GM12873 (cell line): Measurements from ENCODE around the gene PPP3CB.

Experiments used
- CTCF ChIP-seq: IDR thresholded peaks from 2 replicates; pipeline ENCODE4 v1.5.1; 2012; ENCODE audit warnings: low read depth, mild to moderate bottlenecking, moderate library complexity, low read length, control low read depth; ENCODE audit not compliant: insufficient read depth; ENCODE audit errors: missing control alignments

PPP3CB gene

GRCh38 chr10:73501651-73502050 is 5.8 kb upstream of the PPP3CB start:
- TF ChIP-seq CTCF: no peak

GRCh38 chr10:73497623-73498022 is 1.8 kb upstream of the PPP3CB start:
- no peak for TF ChIP-seq CTCF

GRCh38 chr10:73495226-73495883 is 469 bp downstream of the PPP3CB start:
- no peak for TF ChIP-seq CTCF

DNA sequence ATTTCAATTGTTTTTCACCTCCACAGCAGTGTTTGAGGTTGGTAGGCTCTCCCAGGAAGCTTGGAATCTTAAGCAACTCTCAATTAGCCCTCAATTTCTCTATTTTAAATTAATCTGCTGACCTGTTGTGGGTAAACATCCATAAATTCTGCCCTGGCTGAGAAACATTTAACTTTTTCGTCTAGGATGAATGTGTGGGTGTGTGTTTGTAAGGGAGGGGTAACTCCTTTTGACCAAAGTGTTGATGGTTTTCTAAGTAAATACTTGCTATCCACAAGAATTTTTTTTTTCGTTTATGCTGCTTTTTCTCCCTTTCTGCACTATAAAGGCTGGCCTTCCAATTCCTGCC is 973 bp downstream of the PPP3CB start:
- TF ChIP-seq CTCF: no peak

- TF ChIP-seq CTCF: no peak
These were observed 1.6 kb downstream of the PPP3CB start for GRCh38 chr10:73494213-73494612.

DNA sequence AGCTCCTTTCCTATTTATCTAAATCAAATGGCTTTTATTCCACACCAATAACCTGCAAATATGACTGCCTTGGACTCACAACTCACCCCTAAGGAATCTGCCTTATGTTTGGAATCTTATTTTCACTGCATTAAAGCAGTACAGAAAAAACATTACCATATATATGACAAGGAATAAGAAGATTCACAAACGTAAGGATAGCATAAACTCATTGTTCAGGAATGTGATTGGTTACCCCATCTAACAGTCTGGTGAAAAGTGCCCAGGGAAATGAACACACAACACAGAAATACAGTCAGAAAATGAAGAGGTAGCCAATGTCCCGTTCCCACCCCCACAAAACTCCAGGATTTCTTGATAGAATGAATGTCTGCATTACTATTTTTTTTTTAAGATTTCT is 2.0 kb downstream of the PPP3CB start:
- no peak for TF ChIP-seq CTCF

GRCh38 chr10:73486601-73487000 is 9.2 kb downstream of the PPP3CB start:
- no peak for TF ChIP-seq CTCF
